ENCODE measurements around the gene LIF.

DNA sequence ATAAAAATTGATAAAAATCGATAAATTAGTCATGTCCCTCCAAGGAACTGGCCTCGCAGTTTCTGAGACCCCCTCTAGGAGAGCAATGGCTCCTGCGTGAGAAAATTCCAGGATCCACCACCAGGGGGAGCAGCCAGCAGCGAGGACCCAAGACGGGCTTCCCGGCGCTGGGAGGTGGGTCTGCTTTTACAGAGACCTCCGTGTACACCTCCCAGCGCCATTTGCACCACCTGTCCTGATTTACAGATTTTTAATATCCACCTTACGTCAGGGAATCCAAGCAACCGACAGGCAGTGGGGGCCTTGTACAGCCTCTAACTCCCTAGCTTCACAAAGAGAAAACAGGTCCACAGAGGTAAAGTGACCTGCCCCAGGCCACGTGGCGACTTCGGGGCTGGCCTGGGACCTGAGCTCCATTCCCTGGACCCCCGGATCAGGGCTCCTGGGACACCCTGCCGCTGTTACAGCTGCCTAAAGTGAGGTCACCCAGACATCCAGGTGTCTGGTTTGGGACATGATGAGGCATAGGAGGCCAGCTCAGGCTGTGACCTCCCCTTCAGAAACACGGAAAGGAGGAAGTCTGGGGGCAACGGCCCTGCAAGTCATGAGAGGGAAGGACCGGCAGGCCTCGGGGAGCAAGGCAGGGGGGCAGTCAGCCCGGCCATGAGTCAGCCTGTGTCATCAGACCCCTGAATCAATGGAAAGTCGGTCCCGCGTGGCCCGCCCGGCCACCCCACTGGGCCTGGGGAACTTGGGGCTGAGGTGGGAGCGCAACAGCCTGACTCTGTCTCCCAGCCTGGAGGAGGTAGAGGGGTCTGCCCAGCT lies 16.6 kb upstream of the LIF start:
- TF ChIP-seq, protein P1, sequence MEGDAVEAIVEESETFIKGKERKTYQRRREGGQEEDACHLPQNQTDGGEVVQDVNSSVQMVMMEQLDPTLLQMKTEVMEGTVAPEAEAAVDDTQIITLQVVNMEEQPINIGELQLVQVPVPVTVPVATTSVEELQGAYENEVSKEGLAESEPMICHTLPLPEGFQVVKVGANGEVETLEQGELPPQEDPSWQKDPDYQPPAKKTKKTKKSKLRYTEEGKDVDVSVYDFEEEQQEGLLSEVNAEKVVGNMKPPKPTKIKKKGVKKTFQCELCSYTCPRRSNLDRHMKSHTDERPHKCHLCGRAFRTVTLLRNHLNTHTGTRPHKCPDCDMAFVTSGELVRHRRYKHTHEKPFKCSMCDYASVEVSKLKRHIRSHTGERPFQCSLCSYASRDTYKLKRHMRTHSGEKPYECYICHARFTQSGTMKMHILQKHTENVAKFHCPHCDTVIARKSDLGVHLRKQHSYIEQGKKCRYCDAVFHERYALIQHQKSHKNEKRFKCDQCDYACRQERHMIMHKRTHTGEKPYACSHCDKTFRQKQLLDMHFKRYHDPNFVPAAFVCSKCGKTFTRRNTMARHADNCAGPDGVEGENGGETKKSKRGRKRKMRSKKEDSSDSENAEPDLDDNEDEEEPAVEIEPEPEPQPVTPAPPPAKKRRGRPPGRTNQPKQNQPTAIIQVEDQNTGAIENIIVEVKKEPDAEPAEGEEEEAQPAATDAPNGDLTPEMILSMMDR (IDR thresholded peaks at IDR 0.05), result peak; percentile 97 to 100 (median 99)
- TF ChIP-seq EP300 (IDR thresholded peaks at IDR 0.05; ENCODE audit: low read depth), result no peak
- no peak for TF ChIP-seq POLR2A (IDR thresholded peaks at IDR 0.05)
- no peak for TF ChIP-seq POLR2AphosphoS5 (IDR thresholded peaks at IDR 0.05)
